PFSK-1 (cell line): Measurements from ENCODE around the gene NAPSA.

ENCODE experiments used
- POLR2AphosphoS5 ChIP-seq: IDR thresholded peaks from 2 replicates; pipeline ENCODE4 v1.6.1; 2012; ENCODE audit warnings: low read depth, mild to moderate bottlenecking, control low read depth, low read length, moderate library complexity
- REST ChIP-seq, 2 experiments: IDR thresholded peaks; 2 replicates each; pipeline versions ENCODE4 v1.6.1 to v1.8.0; 2011 to 2012; ENCODE audit warnings: low read depth in 2 of 2, low read length in 2 of 2, control low read depth in 1 of 2, inconsistent platforms in 1 of 2, mild to moderate bottlenecking in 1 of 2, moderate library complexity in 1 of 2; ENCODE audit not compliant: insufficient read depth in 1 of 2
- TAF1 ChIP-seq: IDR thresholded peaks from 2 replicates; pipeline ENCODE4 v1.6.1; 2012; ENCODE audit warnings: low read length, control low read depth, borderline replicate concordance; ENCODE audit not compliant: insufficient read depth

- TF ChIP-seq POLR2AphosphoS5 (no peak), REST (IDR thresholded peaks at IDR 0.05; ENCODE audit: insufficient read depth in 1 of 2, low read depth in 2 of 2, low read length in 2 of 2) (peak; percentile 96 to 99), TAF1 (no peak)
Measured at GRCh38 chr19:50325310-50326100, 39.9 kb downstream of the NAPSA start.
